HG02642 (cell line): ENCODE data around the gene FAM174B.

Experiments
- ATAC-seq: cut with Tn5 transposase; IDR thresholded peaks from one replicate; pipeline ENCODE4 v1.9.1; 2021; ENCODE audit warnings: mild to moderate bottlenecking; ENCODE audit not compliant: unreplicated experiment, poor library complexity

The FAM174B gene

GRCh38 chr15:92645051-92645631 lies 10.4 kb downstream of the FAM174B start:
- no peak for ATAC-seq

- ATAC-seq: no peak
These were observed 11.4 kb downstream of the FAM174B start for GRCh38 chr15:92643849-92644815.

- ATAC-seq: no peak
These were observed 16.7 kb downstream of the FAM174B start for GRCh38 chr15:92638709-92639365.

- ATAC-seq: no peak
These were observed 17.3 kb downstream of the FAM174B start for GRCh38 chr15:92638291-92638708.

GRCh38 chr15:92637626-92638025 lies 17.9 kb downstream of the FAM174B start:
- ATAC-seq: no peak

- no peak for ATAC-seq
These were observed 18.6 kb downstream of the FAM174B start for GRCh38 chr15:92636908-92637481.

- ATAC-seq: no peak
These were observed 19.1 kb downstream of the FAM174B start for GRCh38 chr15:92636401-92636907.

- ATAC-seq: no peak
These were observed 20.8 kb downstream of the FAM174B start for GRCh38 chr15:92634671-92635201.

- ATAC-seq: no peak
These were observed 21.5 kb downstream of the FAM174B start for GRCh38 chr15:92634060-92634459.

GRCh38 chr15:92633418-92633817 lies 22.2 kb downstream of the FAM174B start:
- ATAC-seq: no peak

GRCh38 chr15:92633001-92633400 lies 22.6 kb downstream of the FAM174B start:
- no peak for ATAC-seq

- no peak for ATAC-seq
These were observed 23.9 kb downstream of the FAM174B start for GRCh38 chr15:92631721-92632120.

GRCh38 chr15:92629975-92630626 lies 25.5 kb downstream of the FAM174B start:
- ATAC-seq: no peak

GRCh38 chr15:92629276-92629974 lies 26.1 kb downstream of the FAM174B start:
- no peak for ATAC-seq

GRCh38 chr15:92627014-92627413 lies 28.6 kb downstream of the FAM174B start:
- no peak for ATAC-seq

- ATAC-seq: peak; percentile 53
These were observed 30.2 kb downstream of the FAM174B start for GRCh38 chr15:92625251-92625980.

GRCh38 chr15:92624401-92624991 lies 31.1 kb downstream of the FAM174B start:
- no peak for ATAC-seq

GRCh38 chr15:92623435-92623834 lies 32.1 kb downstream of the FAM174B start:
- no peak for ATAC-seq
